GM18502 (cell line): ENCODE measurements around the gene GOLPH3.
"Not testable (repeated sequence)": the region's sequence is repeated elsewhere in the genome, so short reads cannot be mapped to it uniquely, and the experiment has no call there.

Experiments used
- ATAC-seq: cut with Tn5 transposase; IDR thresholded peaks from one replicate; pipeline ENCODE4 v1.9.1; 2021; ENCODE audit warnings: mild to moderate bottlenecking; ENCODE audit not compliant: unreplicated experiment, poor library complexity

GOLPH3 gene

GRCh38 chr5:32143617-32144377 lies 30.3 kb downstream of the GOLPH3 start:
- ATAC-seq = no peak

GRCh38 chr5:32138839-32139493 lies 35.2 kb downstream of the GOLPH3 start:
- ATAC-seq = no peak

- no peak for ATAC-seq
These were observed 37.8 kb downstream of the GOLPH3 start for GRCh38 chr5:32136342-32136741.

- no peak for ATAC-seq
These were observed 39.0 kb downstream of the GOLPH3 start for GRCh38 chr5:32135086-32135485.

- ATAC-seq = no peak
These were observed 41.4 kb downstream of the GOLPH3 start for GRCh38 chr5:32132757-32133156.

GRCh38 chr5:32131604-32132003 lies 42.5 kb downstream of the GOLPH3 start:
- ATAC-seq = no peak

GRCh38 chr5:32130865-32131264 lies 43.3 kb downstream of the GOLPH3 start:
- ATAC-seq = no peak

GRCh38 chr5:32129074-32129598 lies 45.0 kb downstream of the GOLPH3 start:
- no peak for ATAC-seq

- ATAC-seq = no peak
These were observed 46.4 kb downstream of the GOLPH3 start for GRCh38 chr5:32127711-32128110.

- no peak for ATAC-seq
These were observed 47.4 kb downstream of the GOLPH3 start for GRCh38 chr5:32126691-32127090.

GRCh38 chr5:32123889-32124676 lies 50.0 kb downstream of the GOLPH3 start:
- no peak for ATAC-seq

- no peak for ATAC-seq
These were observed 50.9 kb downstream of the GOLPH3 start for GRCh38 chr5:32123058-32123805.

- not testable (repeated sequence) for ATAC-seq
These were observed 55.2 kb downstream of the GOLPH3 start for GRCh38 chr5:32118922-32119321.

GRCh38 chr5:32116574-32117313 lies 57.4 kb downstream of the GOLPH3 start:
- ATAC-seq = no peak

- ATAC-seq = no peak
These were observed 58.1 kb downstream of the GOLPH3 start for GRCh38 chr5:32115985-32116384.

GRCh38 chr5:32110111-32110696 lies 63.9 kb downstream of the GOLPH3 start:
- ATAC-seq = no peak

- no peak for ATAC-seq
These were observed 64.9 kb downstream of the GOLPH3 start for GRCh38 chr5:32109236-32109635.

- no peak for ATAC-seq
These were observed 66.0 kb downstream of the GOLPH3 start for GRCh38 chr5:32108167-32108566.

- no peak for ATAC-seq
These were observed 66.8 kb downstream of the GOLPH3 start for GRCh38 chr5:32107291-32107690.
